Heart right ventricle (tissue), 16 donors: ENCODE results near the gene STEEP1. TPM values are rescaled to one million over a fixed set of nuclear protein-coding genes. Genes with fewer than 3 reads are reported as not detected.
A peak's percentile ranks its signal among the peaks of the same experiment; 100 is the strongest.

Experiments used
- ATAC-seq, 8 donors: fragments of 200-7000 bp; cut with Tn5 transposase; one replicate each; pipeline ENCODE4 v1.9.1; 2020; ENCODE audit warnings: mild to moderate bottlenecking in 8 of 8, moderate library complexity in 8 of 8, moderate number of reproducible peaks in 1 of 8
- DNase-seq, 2 donors: peaks; one replicate each; pipeline ENCODE4 v3.0.0-alpha.2; 2020
- H3K27ac ChIP-seq, 10 donors: fragments of 200-600 bp; sonication (generic) in 2 of 10; one replicate each; pipeline versions ENCODE4 v1.5.0 to v1.8.0; 2020 to 2022; ENCODE audit warnings: mild to moderate bottlenecking in 3 of 10
- H3K27me3 ChIP-seq, 7 donors: fragments of 200-600 bp; one replicate each; pipeline ENCODE4 v1.8.0; 2021 to 2022; ENCODE audit warnings: mild to moderate bottlenecking in 2 of 7
- H3K36me3 ChIP-seq, 9 donors: fragments of 200-600 bp; sonication (generic) in 1 of 9; one replicate each; pipeline versions ENCODE4 v1.5.0 to v1.8.0; 2020 to 2022; ENCODE audit warnings: mild to moderate bottlenecking in 2 of 9
- H3K4me1 ChIP-seq, 9 donors: fragments of 200-600 bp; sonication (generic) in 1 of 9; one replicate each; pipeline versions ENCODE4 v1.5.0 to v1.8.0; 2020 to 2022; ENCODE audit warnings: mild to moderate bottlenecking in 4 of 9
- H3K4me3 ChIP-seq, 10 donors: fragments of 200-600 bp; sonication (generic) in 2 of 10; one replicate each; pipeline versions ENCODE4 v1.5.0 to v1.8.0; 2020 to 2022; ENCODE audit warnings: mild to moderate bottlenecking in 7 of 10, moderate library complexity in 2 of 10
- H3K9me3 ChIP-seq, 11 donors: fragments of 200-600 bp in 10 of 11; sonication (generic) in 2 of 11; one replicate each; pipeline versions ENCODE4 v1.5.0 to v1.8.0; 2013 to 2022; ENCODE audit warnings: mild to moderate bottlenecking in 2 of 11, control low read depth in 1 of 11, moderate library complexity in 1 of 11
- WGBS, 2 donors: extraction: QIAGEN DNeasy Blood & Tissue Kit; methylation state at CpG; one replicate each; pipeline ENCODE4 v1.1.7; 2013; ENCODE audit warnings: inconsistent platforms in 1 of 2; 5-methylcytosine and 5-hydroxymethylcytosine counted together
- intact Hi-C, 10 donors: fragments of 100-400 bp; cut with DNase I; formaldehyde crosslinking; loops; one replicate each; pipeline versions ENCODE4 v1.11.1 to v1.14.2; 2022
- polyA plus RNA-seq, 2 donors: library from polyadenylated mRNA; stranded (reverse); fragments of 200-250 nt; gene quantifications; one replicate each; pipeline ENCODE4 v1.2.3, GENCODE V29; 2013
- total RNA-seq, 10 donors: library from RNA; stranded (reverse); fragmentation: NEBNext Ultra II Directional in 3 of 10; extraction: Animal tissue kit (Norgen Biotek cat#: 25700) in 3 of 10; gene quantifications; one replicate each; pipeline versions ENCODE4 v1.2.1 to v1.2.4, GENCODE V29; 2021 to 2023
- TF ChIP-seq, protein P1 (sequence below), 9 donors: fragments of 200-600 bp; sonication (generic) in 2 of 9; IDR thresholded peaks; one replicate each; pipeline versions ENCODE4 v1.5.0 to v1.8.0; 2021 to 2022; ENCODE audit warnings: antibody characterized with exemption in 9 of 9, mild to moderate bottlenecking in 5 of 9, moderate library complexity in 1 of 9
- donor health status: Arrhythmogenic right ventricular cardiomyopathy.
- donor health status: ischemic (EF 13 %, LVEDD 7.1; RV severe dilation, severe dysfunction).
- donor health status: healthy with polysubstance abuse.
- donor health status: DM: no; HTN: yes; CAD: no.
- donor health status: DM: no; HTN: no; CAD: no.
- donor health status: ischemic (EF 25% LVEDD 6.9; RV normal size, moderate dysfunction).
- donor health status: ischemic (EF 25% LVEDD 5.7; RV mildly dilated, moderate dysfunction).
- donor health status: healthy.
- donor health status: DM: yes; HTN: yes; CAD: no.
- donor health status: Ischemic cardiomyopathy.
- donor health status: ischemic (EF 35%, LVEDD 5.7; RV mildly dilated, moderate dysfunction).
- donor health status: nonischemic (EF 11% LVEDD 7.7; RV severe dilation, severe dysfunction).
- donor health status: DM: yes; HTN: yes; CAD: no.
- donor health status: PGD.
- donor health status: ischemic (EF 29% LVEDD 5.4; RV normal size, mild dysfunction).
- donor health status: nonischemic (EF 23%, LVEDD 6.1; RV moderate dilation, normal function).

The STEEP1 gene
- total and polyA plus RNA-seq, 12 donors, result 2.7 to 24.0 (median 18.6) TPM

DNA sequence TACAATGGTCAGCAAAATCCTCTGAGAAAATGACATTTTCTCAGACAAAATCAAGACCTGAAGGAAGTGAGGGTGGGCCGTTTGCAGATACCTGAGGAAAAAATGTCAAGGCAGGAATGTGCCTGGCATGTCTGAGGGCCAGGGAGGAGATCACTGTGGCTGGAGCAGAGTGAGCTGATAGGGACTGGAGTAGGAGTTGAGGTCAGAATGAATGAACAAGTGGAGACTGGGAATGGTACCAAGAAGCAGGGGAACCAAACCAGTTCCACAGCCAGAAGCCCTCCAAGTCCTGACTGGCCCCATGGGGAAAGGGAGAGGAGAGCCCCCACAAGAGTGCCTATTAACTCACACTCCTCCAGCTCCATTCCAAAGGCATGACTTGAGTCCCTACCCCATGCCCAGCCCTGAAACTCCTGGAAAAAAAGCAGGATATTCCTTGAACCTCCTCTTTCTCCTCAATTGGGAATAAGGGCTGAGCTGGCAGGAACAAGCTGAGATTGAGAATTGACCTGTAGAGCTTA, 41.5 kb downstream of the STEEP1 start:
- Histone ChIP-seq H3K9me3 (no peaks in the 10 kb centered on the region), H3K36me3 (no peaks in the 10 kb centered on the region), H3K27ac (no peak overlapping the region), H3K4me3 (no peak overlapping the region), H3K27me3 (no peaks in the 10 kb centered on the region), H3K4me1 (no peaks in the 10 kb centered on the region)
- intact Hi-C loops, result no loop called here
- DNase-seq, result no peak
- TF ChIP-seq, protein P1, sequence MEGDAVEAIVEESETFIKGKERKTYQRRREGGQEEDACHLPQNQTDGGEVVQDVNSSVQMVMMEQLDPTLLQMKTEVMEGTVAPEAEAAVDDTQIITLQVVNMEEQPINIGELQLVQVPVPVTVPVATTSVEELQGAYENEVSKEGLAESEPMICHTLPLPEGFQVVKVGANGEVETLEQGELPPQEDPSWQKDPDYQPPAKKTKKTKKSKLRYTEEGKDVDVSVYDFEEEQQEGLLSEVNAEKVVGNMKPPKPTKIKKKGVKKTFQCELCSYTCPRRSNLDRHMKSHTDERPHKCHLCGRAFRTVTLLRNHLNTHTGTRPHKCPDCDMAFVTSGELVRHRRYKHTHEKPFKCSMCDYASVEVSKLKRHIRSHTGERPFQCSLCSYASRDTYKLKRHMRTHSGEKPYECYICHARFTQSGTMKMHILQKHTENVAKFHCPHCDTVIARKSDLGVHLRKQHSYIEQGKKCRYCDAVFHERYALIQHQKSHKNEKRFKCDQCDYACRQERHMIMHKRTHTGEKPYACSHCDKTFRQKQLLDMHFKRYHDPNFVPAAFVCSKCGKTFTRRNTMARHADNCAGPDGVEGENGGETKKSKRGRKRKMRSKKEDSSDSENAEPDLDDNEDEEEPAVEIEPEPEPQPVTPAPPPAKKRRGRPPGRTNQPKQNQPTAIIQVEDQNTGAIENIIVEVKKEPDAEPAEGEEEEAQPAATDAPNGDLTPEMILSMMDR (IDR thresholded peaks at IDR 0.05), result no peak
- ATAC-seq, result no peak
- WGBS, 2 donors, result 69 to 83% methylated on average over 1 of the region's 1 CpG

DNA sequence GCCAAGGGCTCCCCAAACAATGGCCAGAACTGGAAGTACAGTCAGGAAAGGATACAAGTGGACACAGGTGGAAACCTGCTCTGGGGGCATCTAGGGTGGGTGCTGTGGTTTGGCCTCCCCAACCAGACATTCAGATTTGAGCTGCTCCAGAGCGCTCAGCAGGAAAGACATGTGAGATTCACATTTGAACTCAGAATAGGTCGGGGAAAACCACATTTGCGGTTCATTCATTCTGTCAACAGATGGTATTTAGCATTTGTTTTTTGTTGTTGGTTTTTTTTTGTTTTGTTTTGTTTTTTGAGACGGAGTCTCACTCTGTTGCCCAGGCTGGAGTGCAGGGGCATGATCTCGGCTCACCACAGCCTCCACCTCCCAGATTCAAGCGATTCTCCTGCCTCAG, 44.0 kb downstream of the STEEP1 start:
- Histone ChIP-seq H3K27ac (no peak overlapping the region), H3K27me3 (no peaks in the 10 kb centered on the region), H3K4me3 (no peak overlapping the region), H3K4me1 (no peaks in the 10 kb centered on the region), H3K9me3 (no peaks in the 10 kb centered on the region), H3K36me3 (no peaks in the 10 kb centered on the region)
- WGBS, 2 donors, result 94 to 95% methylated on average over 6 of the region's 6 CpGs
- DNase-seq, result no peak
- intact Hi-C loops, result no loop called here
- TF ChIP-seq, protein P1 (IDR thresholded peaks at IDR 0.05), result no peak
- no peak for ATAC-seq

DNA sequence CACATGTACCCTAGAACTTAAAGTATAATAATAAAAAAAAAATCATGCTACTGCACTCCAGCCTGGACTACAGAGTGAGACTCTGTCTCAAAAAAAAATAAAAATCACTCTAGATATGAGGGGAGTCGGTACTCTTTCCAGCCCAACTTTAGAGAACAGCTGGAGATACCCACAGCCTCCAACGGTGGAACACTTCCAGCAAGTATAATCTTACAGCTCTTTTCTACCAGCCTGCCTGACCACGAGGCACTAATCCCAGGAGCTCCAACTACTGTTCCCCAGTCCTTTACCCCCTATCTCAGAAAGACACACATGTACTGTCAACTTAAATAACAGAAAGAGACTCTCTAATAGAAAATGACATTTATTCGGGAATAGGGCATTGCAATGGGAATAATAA, 46.8 kb downstream of the STEEP1 start:
- no peaks in the 10 kb centered on the region for H3K36me3 ChIP-seq
- no peaks in the 10 kb centered on the region for H3K4me1 ChIP-seq
- TF ChIP-seq, protein P1 (IDR thresholded peaks at IDR 0.05), result no peak
- ATAC-seq (no peak), DNase-seq (no peak)
- intact Hi-C loops, result loop anchor here in 7 of 10 donors (5.0 to 10.0 kb wide), 4 partner anchors 56 to 216 kb away; partner anchors contain the start of gene UBE2A (in 1 of the 7)
- H3K27ac ChIP-seq, result no peak overlapping the region
- H3K27me3 ChIP-seq, result no peaks in the 10 kb centered on the region
- WGBS, 2 donors, result 70 to 75% methylated on average over 4 of the region's 4 CpGs
- no peak overlapping the region for H3K4me3 ChIP-seq
- H3K9me3 ChIP-seq, result no peaks in the 10 kb centered on the region

DNA sequence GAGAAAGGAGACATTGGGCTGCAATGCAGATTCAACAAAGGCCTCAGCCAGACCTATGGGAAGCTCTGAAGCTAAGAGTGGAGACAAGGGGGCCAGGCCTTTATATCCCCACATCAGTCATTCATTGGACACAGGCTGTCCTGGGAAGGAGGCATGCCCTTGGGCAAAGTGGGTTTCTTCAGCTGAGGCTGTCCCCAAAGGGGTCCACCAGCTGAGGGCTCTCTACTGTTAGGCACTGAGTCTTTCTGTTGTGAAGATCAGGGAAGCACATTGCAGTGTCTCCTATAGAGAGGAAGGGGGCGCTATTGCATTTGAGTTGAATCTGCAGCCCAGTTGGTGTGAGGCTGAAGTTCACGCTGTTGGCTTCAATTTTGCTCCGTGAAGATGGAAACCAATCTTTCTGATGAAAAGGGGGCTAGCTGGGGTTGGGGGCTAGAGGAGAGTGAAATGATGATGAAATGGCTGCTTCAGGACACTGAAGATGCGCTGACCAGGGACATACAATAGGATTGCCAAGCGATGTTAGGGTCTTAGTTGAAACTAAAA, 49.0 kb downstream of the STEEP1 start:
- peak; percentile 66 to 89 (median 80) for ATAC-seq
- DNase-seq, result peak in 1 of 2 donors; percentile 19
- H3K27me3 ChIP-seq, result peaks cover 0 to 2% (median 0%) of the 10 kb centered on the region in 7 donors
- no peak overlapping the region for H3K27ac ChIP-seq
- 29 to 34% methylated on average over 5 of the region's 5 CpGs for WGBS, 2 donors
- no peaks in the 10 kb centered on the region for H3K4me1 ChIP-seq
- H3K36me3 ChIP-seq, result no peaks in the 10 kb centered on the region
- intact Hi-C loops, result loop anchor here in 8 of 10 donors (2.0 to 10.0 kb wide), 5 partner anchors 59 to 219 kb away; partner anchors contain the start of gene UBE2A (in 1 of the 8)
- TF ChIP-seq, protein P1 (IDR thresholded peaks at IDR 0.05), result peak; percentile 44 to 77 (median 71)
- H3K4me3 ChIP-seq, result no peak overlapping the region
- H3K9me3 ChIP-seq, result no peaks in the 10 kb centered on the region
